ENCODE measurements around the gene CYP4F22.

DNA sequence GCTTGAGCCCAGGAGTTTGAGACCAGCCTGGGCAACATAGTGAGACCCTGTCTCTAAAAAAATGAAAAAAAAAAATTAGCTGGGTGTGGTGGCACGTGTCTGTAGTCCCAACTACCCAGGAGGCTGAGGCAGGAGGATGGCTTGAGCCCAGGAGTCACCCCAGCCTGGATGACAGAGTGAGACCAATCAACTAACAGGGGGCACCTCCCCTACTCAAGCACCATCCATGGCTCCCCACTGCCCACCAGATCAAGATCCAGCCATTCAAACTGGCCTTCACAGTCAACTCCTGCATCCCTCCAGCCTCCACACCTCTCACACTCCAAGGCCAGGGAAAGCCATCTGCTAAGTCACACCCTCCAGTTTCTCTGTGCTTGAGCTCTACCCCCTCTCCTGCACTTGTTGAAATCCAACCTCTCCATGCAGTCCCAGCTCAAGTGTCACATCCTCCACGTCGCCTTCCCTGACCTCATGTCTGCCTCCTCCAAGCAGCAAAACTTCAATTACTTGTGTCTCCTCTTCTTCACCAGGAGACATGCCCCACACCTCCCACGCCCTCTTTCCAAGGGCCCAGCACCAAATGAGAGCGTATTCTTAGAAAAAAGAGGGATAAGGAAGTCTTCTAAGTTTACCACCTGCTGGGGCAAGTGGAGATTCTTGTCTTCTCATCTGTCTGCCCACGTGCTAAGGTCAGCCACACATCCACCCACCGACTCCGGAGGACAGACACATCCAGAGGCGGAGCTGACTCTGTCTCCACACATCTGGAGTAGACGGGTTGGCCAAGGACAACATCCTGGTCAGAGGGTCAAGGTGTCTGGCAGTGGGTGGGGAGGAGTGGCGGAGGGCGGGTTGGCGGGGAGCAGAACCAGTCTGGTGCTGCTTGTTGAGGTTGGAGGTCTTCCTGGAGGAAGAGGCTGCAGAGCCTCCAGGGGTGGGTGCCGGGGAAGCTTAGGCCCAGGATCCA, 974 bp upstream of the CYP4F22 start:
- TF ChIP-seq EZH2phosphoT487 (IDR thresholded peaks at IDR 0.05) (no peak), CTCF (IDR thresholded peaks at IDR 0.05) (no peak)

Data from neural progenitor cell (in vitro differentiated cells).